Measurements from ENCODE around the gene LMO4.

The LMO4 gene

GRCh38 chr1:87386217-87386790 is 57.6 kb downstream of the LMO4 start:
- DNase-seq (ENCODE audit: extremely low read depth, insufficient read length), result no peak
- Histone ChIP-seq H3K27me3 (replicated peaks; ENCODE audit: control insufficient read depth, insufficient read depth, low read length) (no peaks in the 10 kb centered on the region; the same call in 1 of the 2 replicates), H3K36me3 (ENCODE audit: control insufficient read depth, insufficient read depth, low read length) (no peaks in the 10 kb centered on the region), H3K4me3 (replicated peaks; ENCODE audit: low read depth, low read length) (no peak overlapping the region)
- TF ChIP-seq, protein P1, sequence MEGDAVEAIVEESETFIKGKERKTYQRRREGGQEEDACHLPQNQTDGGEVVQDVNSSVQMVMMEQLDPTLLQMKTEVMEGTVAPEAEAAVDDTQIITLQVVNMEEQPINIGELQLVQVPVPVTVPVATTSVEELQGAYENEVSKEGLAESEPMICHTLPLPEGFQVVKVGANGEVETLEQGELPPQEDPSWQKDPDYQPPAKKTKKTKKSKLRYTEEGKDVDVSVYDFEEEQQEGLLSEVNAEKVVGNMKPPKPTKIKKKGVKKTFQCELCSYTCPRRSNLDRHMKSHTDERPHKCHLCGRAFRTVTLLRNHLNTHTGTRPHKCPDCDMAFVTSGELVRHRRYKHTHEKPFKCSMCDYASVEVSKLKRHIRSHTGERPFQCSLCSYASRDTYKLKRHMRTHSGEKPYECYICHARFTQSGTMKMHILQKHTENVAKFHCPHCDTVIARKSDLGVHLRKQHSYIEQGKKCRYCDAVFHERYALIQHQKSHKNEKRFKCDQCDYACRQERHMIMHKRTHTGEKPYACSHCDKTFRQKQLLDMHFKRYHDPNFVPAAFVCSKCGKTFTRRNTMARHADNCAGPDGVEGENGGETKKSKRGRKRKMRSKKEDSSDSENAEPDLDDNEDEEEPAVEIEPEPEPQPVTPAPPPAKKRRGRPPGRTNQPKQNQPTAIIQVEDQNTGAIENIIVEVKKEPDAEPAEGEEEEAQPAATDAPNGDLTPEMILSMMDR (IDR thresholded peaks at IDR 0.05; ENCODE audit: insufficient read depth, low read length, poor library complexity, severe bottlenecking), result no peak

GRCh38 chr1:87388411-87388810 is 59.7 kb downstream of the LMO4 start:
- H3K4me3 ChIP-seq (replicated peaks; ENCODE audit: low read depth, low read length), result no peak overlapping the region
- no peaks in the 10 kb centered on the region for H3K36me3 ChIP-seq (ENCODE audit: control insufficient read depth, insufficient read depth, low read length)
- TF ChIP-seq, protein P1 (IDR thresholded peaks at IDR 0.05; ENCODE audit: insufficient read depth, low read length, poor library complexity, severe bottlenecking), result no peak
- DNase-seq (ENCODE audit: extremely low read depth, insufficient read length), result no peak
- no peaks in the 10 kb centered on the region; the same call in 1 of the 2 replicates for H3K27me3 ChIP-seq (replicated peaks; ENCODE audit: control insufficient read depth, insufficient read depth, low read length)

DNA sequence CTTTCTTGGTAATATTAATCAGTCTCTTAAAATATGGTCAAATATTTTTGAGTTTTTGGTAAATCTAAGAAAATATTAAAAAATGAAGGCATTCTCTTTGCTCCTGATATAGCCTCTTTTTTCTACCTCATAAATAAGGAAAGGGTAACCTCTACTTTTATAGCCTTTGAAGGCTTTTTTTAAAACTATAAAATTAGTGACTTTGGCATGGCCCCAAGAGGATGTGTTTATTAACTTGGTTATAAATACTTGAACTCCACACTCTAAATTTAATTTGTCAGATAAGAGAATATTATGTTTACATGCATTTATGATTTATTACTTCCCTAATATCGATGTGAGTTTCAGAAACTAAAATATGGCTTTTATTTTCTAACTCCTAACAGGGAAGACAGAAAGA is 60.3 kb downstream of the LMO4 start:
- Histone ChIP-seq H3K36me3 (ENCODE audit: control insufficient read depth, insufficient read depth, low read length) (no peaks in the 10 kb centered on the region), H3K27me3 (replicated peaks; ENCODE audit: control insufficient read depth, insufficient read depth, low read length) (no peaks in the 10 kb centered on the region; the same call in 1 of the 2 replicates), H3K4me3 (replicated peaks; ENCODE audit: low read depth, low read length) (no peak overlapping the region)
- TF ChIP-seq, protein P1 (IDR thresholded peaks at IDR 0.05; ENCODE audit: insufficient read depth, low read length, poor library complexity, severe bottlenecking), result no peak
- no peak for DNase-seq (ENCODE audit: extremely low read depth, insufficient read length)

DNA sequence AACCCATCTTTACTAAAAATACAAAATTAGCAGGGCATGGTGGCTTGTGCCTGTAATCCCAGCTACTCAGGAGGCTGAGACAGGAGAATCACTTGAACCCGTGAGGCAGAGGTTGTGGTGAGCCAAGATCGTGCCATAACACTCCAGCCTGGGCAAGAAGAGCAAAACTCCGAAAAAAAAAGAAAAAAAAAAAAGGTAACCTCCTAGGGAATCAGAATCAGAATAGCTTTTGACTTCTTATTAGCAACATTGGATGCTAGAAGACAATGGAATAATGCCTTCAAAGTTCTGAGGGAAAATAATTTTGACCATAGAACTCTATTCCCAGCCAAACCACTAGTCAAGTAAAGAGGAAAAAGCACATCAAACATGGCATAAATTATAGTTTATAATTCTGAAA is 60.9 kb downstream of the LMO4 start:
- Histone ChIP-seq H3K4me3 (replicated peaks; ENCODE audit: low read depth, low read length) (no peak overlapping the region), H3K36me3 (ENCODE audit: control insufficient read depth, insufficient read depth, low read length) (no peaks in the 10 kb centered on the region), H3K27me3 (replicated peaks; ENCODE audit: control insufficient read depth, insufficient read depth, low read length) (no peaks in the 10 kb centered on the region)
- DNase-seq (ENCODE audit: extremely low read depth, insufficient read length), result no peak
- TF ChIP-seq, protein P1 (IDR thresholded peaks at IDR 0.05; ENCODE audit: insufficient read depth, low read length, poor library complexity, severe bottlenecking), result no peak

DNA sequence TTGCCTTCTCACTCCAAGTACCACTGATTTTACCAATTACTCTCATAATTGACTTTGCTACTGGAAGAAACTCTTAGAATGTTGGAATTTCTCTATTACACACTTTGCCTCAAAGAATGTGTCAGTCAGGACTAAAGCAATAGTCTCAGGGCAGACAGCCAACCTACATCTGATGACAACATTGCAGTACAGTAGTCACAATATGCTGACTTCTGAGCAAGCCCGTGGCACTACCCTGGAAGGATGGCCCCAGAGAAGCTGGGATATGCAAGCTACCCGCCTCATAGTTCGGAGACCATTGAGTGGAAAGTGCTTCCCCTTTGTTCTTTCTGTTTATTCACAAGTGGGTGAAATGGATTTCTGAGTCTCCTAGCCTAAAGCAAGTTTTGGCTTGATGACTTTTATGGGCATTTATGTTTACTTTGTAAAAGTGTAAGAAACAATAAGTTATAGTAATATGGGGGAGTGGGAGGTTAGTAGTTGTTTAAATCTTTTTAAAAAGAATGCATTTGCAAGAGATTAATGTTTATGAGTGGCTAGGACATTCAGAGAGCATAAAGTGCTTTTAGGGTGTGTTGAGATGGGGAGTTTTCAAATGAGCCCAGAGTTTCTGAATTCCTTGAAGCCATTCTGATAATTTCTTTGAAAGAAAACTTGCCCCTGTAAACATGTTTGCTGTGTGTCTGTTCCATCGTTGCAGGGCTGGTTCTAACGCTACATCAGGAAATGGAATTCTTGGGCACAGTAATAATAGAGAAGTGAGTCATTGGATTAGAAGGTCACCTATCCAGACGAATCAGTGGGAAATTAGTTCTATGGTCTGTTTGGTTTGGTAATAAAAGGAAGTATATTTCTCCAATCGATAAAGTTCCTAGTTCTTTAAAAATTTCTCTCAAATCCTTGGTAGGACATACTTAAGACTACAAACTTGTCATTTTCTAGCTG is 63.8 kb downstream of the LMO4 start:
- Histone ChIP-seq H3K4me3 (replicated peaks; ENCODE audit: low read depth, low read length) (no peak overlapping the region), H3K36me3 (ENCODE audit: control insufficient read depth, insufficient read depth, low read length) (no peaks in the 10 kb centered on the region), H3K27me3 (replicated peaks; ENCODE audit: control insufficient read depth, insufficient read depth, low read length) (no peaks in the 10 kb centered on the region)
- no peak for DNase-seq (ENCODE audit: extremely low read depth, insufficient read length)
- TF ChIP-seq, protein P1 (IDR thresholded peaks at IDR 0.05; ENCODE audit: insufficient read depth, low read length, poor library complexity, severe bottlenecking), result no peak

Measured in GM06990 (cell line).